IMR-90 (cell line): Measurements from ENCODE around the gene REXO1. TPM values are rescaled to one million over a fixed set of nuclear protein-coding genes. Genes with fewer than 3 reads are reported as not detected.

Source experiments
- ATAC-seq: fragments of 200-7000 bp; cut with Tn5 transposase; 2 replicates; pipeline ENCODE4 v1.9.1; 2020; ENCODE audit warnings: low read depth, mild to moderate bottlenecking, moderate library complexity
- BruUV-seq: library from RNA; stranded (reverse); fragments of 400-500 nt; replicated peaks from 2 replicates; lab custom pipeline; 2021; lab: Mats Ljungman, UMichigan
- CTCF ChIA-PET: fragments of 300-600 bp; formaldehyde crosslinking; extraction: SDS; loops from one replicate; lab custom pipeline; 2021; ENCODE audit warnings: antibody characterized with exemption; lab: Yijun Ruan, JAX
- POLR2A ChIA-PET: fragments of 300-600 bp; sonication (Branson Sonifier 250); formaldehyde crosslinking; loops from one replicate; lab custom pipeline; 2022; ENCODE audit warnings: antibody characterized with exemption; ENCODE audit not compliant: unreplicated experiment; lab: Charles Lee
- DNase-seq: peaks from one replicate; pipeline ENCODE4 v3.0.0; 2013
- H2AFZ ChIP-seq: replicated peaks from 2 replicates; pipeline ENCODE3; 2013; ENCODE audit warnings: low read length, mild to moderate bottlenecking; ENCODE audit not compliant: poor library complexity
- H2AK5ac ChIP-seq: 2 replicates; pipeline ENCODE4 v1.6.1; 2013; ENCODE audit warnings: low read depth, low read length, inconsistent platforms
- H2AK9ac ChIP-seq: replicated peaks from 2 replicates; pipeline ENCODE3; 2013; ENCODE audit warnings: mild to moderate bottlenecking, low read depth, low read length, moderate library complexity; ENCODE audit not compliant: poor library complexity
- H2BK120ac ChIP-seq: 2 replicates; pipeline ENCODE4 v1.6.1; 2013; ENCODE audit warnings: low read depth, low read length, inconsistent platforms
- H2BK15ac ChIP-seq: 3 replicates; pipeline ENCODE4 v1.6.1; 2013; ENCODE audit warnings: low read depth, low read length, inconsistent platforms
- H2BK20ac ChIP-seq: 2 replicates; pipeline ENCODE4 v1.6.1; 2013; ENCODE audit warnings: low read depth, mild to moderate bottlenecking, inconsistent platforms, low read length, moderate library complexity
- H2BK5ac ChIP-seq: 2 replicates; pipeline ENCODE4 v1.6.1; 2013; ENCODE audit warnings: mild to moderate bottlenecking, low read depth, low read length, inconsistent platforms; ENCODE audit not compliant: poor library complexity, severe bottlenecking
- H3K14ac ChIP-seq: replicated peaks from 2 replicates; pipeline ENCODE4 v1.6.1; 2013; ENCODE audit warnings: low read depth, low read length, inconsistent platforms
- H3K18ac ChIP-seq: 2 replicates; pipeline ENCODE4 v1.6.1; 2013; ENCODE audit warnings: low read depth, low read length, control low read depth
- H3K23ac ChIP-seq: 2 replicates; pipeline ENCODE4 v1.6.1; 2013; ENCODE audit warnings: low read depth, low read length, inconsistent platforms
- H3K27ac ChIP-seq: 2 replicates; pipeline ENCODE4 v1.5.1; 2013; ENCODE audit warnings: mild to moderate bottlenecking, control low read depth, low read length; ENCODE audit not compliant: insufficient read depth
- H3K27me3 ChIP-seq: 2 replicates; pipeline ENCODE4 v1.6.1; 2013; ENCODE audit warnings: low read length; ENCODE audit not compliant: control insufficient read depth, insufficient read depth
- H3K36me3 ChIP-seq: 2 replicates; pipeline ENCODE4 v1.6.1; 2013; ENCODE audit warnings: low read length, mixed read lengths; ENCODE audit not compliant: control insufficient read depth, insufficient read depth
- H3K4ac ChIP-seq: 2 replicates; pipeline ENCODE4 v1.6.1; 2013; ENCODE audit warnings: low read depth, low read length, inconsistent platforms
- H3K4me1 ChIP-seq: 2 replicates; pipeline ENCODE4 v1.6.1; 2013; ENCODE audit warnings: low read length, mixed read lengths; ENCODE audit not compliant: control insufficient read depth, insufficient read depth
- H3K4me2 ChIP-seq: 2 replicates; pipeline ENCODE4 v1.6.1; 2013; ENCODE audit warnings: low read depth, mild to moderate bottlenecking, control low read depth, low read length, moderate library complexity
- H3K4me3 ChIP-seq: 2 replicates; pipeline ENCODE4 v1.5.1; 2013; ENCODE audit warnings: low read depth, mild to moderate bottlenecking, control low read depth, low read length, moderate library complexity; ENCODE audit not compliant: insufficient read depth
- H3K56ac ChIP-seq: 2 replicates; pipeline ENCODE4 v1.6.1; 2013; ENCODE audit warnings: low read length, inconsistent platforms; ENCODE audit not compliant: insufficient read depth; ENCODE audit errors: extremely low read depth
- H3K79me1 ChIP-seq, 2 experiments: 2 replicates each; pipeline ENCODE4 v1.6.1; 2013; ENCODE audit warnings: low read length in 2 of 2, inconsistent platforms in 1 of 2, low read depth in 1 of 2
- H3K9ac ChIP-seq: 2 replicates; pipeline ENCODE4 v1.6.1; 2013; ENCODE audit warnings: low read depth, low read length, control low read depth
- H3K9me1 ChIP-seq: 2 replicates; pipeline ENCODE4 v1.6.1; 2013; ENCODE audit warnings: low read length, inconsistent platforms; ENCODE audit not compliant: insufficient read depth
- H3K9me3 ChIP-seq: 2 replicates; pipeline ENCODE4 v1.6.1; 2013; ENCODE audit warnings: low read length; ENCODE audit not compliant: control insufficient read depth, insufficient read depth
- H4K20me1 ChIP-seq: 2 replicates; pipeline ENCODE4 v1.6.1; 2013; ENCODE audit warnings: low read length, inconsistent platforms; ENCODE audit not compliant: insufficient read depth
- H4K5ac ChIP-seq: 2 replicates; pipeline ENCODE4 v1.6.1; 2013; ENCODE audit warnings: mild to moderate bottlenecking, low read depth, low read length, control low read depth
- H4K8ac ChIP-seq, 2 experiments: 2 replicates each; pipeline ENCODE4 v1.6.1; 2013; ENCODE audit warnings: low read depth in 2 of 2, low read length in 2 of 2, control low read depth in 1 of 2, inconsistent platforms in 1 of 2
- H4K91ac ChIP-seq: 2 replicates; pipeline ENCODE4 v1.6.1; 2013; ENCODE audit warnings: low read depth, low read length, inconsistent platforms; ENCODE audit not compliant: insufficient read depth
- BHLHE40 ChIP-seq: fragments of 150-350 bp; IDR thresholded peaks from 2 replicates; pipeline ENCODE4 v1.6.1; 2016; ENCODE audit warnings: mild to moderate bottlenecking, low read depth, low read length
- CEBPB ChIP-seq: IDR thresholded peaks from 2 replicates; pipeline ENCODE4 v1.6.1; 2012; ENCODE audit warnings: low read depth, low read length, improper control_type of control experiment
- CHD1 ChIP-seq: IDR thresholded peaks from 2 replicates; pipeline ENCODE4 v1.6.1; 2012; ENCODE audit warnings: low read depth, low read length, improper control_type of control experiment
- FOS ChIP-seq: fragments of 150-350 bp; IDR thresholded peaks from 2 replicates; pipeline ENCODE4 v1.6.1; 2016; ENCODE audit warnings: low read depth, low read length
- MAFK ChIP-seq: IDR thresholded peaks from 2 replicates; pipeline ENCODE4 v1.6.1; 2012; ENCODE audit warnings: low read depth, low read length, improper control_type of control experiment
- MXI1 ChIP-seq: IDR thresholded peaks from 2 replicates; pipeline ENCODE4 v1.6.1; 2012; ENCODE audit warnings: low read depth, mild to moderate bottlenecking, low read length, moderate library complexity, borderline replicate concordance
- NFE2L2 ChIP-seq: fragments of 150-350 bp; IDR thresholded peaks from 2 replicates; pipeline ENCODE4 v1.6.1; 2016; ENCODE audit warnings: low read depth, mild to moderate bottlenecking, low read length
- POLR2A ChIP-seq: IDR thresholded peaks from 2 replicates; pipeline ENCODE4 v1.6.1; 2012; ENCODE audit warnings: mild to moderate bottlenecking, low read depth, low read length
- RAD21 ChIP-seq: IDR thresholded peaks from 2 replicates; pipeline ENCODE4 v1.6.1; 2012; ENCODE audit warnings: low read length, improper control_type of control experiment
- RCOR1 ChIP-seq: IDR thresholded peaks from 2 replicates; pipeline ENCODE4 v1.6.1; 2012; ENCODE audit warnings: mild to moderate bottlenecking, low read length, improper control_type of control experiment; ENCODE audit not compliant: insufficient replicate concordance
- RFX5 ChIP-seq: IDR thresholded peaks from 2 replicates; pipeline ENCODE4 v1.8.0; 2012; ENCODE audit warnings: low read depth, mild to moderate bottlenecking, low read length, moderate library complexity
- WGBS, 2 experiments: methylation state at CpG; one replicate each; pipeline versions ENCODE4 v1.1.5 to v1.1.7; 2013; ENCODE audit warnings: missing lambda C conversion rate in 2 of 2; ENCODE audit not compliant: insufficient read length in 1 of 2; ENCODE audit errors: extremely low coverage in 2 of 2; 5-methylcytosine and 5-hydroxymethylcytosine counted together
- dilution Hi-C: fragments of 300-500 bp; cut with HindIII; formaldehyde crosslinking; loops from one replicate; pipeline ENCODE4 v1.14.3; 2018; ENCODE audit warnings: low sequenced_read_pairs; ENCODE audit not compliant: unreplicated experiment
- in situ Hi-C: fragments of 300-500 bp; cut with MboI; formaldehyde crosslinking; loops from 3 replicates; pipeline ENCODE4 v1.14.3; 2019; ENCODE audit warnings: low sequenced_read_pairs, inconsistent platforms, mixed read lengths
- intact Hi-C: fragments of 100-400 bp; cut with micrococcal nuclease; formaldehyde crosslinking; loops from 2 replicates; pipeline ENCODE4 v1.10.0; 2022
- polyA plus RNA-seq, 3 experiments: library from polyadenylated mRNA; depleted of rRNA; stranded (reverse); fragments of >200 nt; gene quantifications; 2 replicates each; pipeline ENCODE4 v1.2.3, GENCODE V29; 2012; ENCODE audit warnings: low replicate concordance in 1 of 3
- total RNA-seq: library from RNA; depleted of rRNA; stranded (reverse); fragments of >200 nt; gene quantifications from 2 replicates; pipeline ENCODE4 v1.2.3, GENCODE V29; 2012
- TF ChIP-seq, protein P1 (sequence below): fragments of 150-350 bp; IDR thresholded peaks from 2 replicates; pipeline ENCODE4 v1.6.1; 2017; ENCODE audit warnings: mild to moderate bottlenecking, antibody characterized with exemption, low read length, low read depth
- TF ChIP-seq, protein P2 (sequence below): conservative IDR thresholded peaks from 2 replicates; pipeline ENCODE4 v1.5.1; 2012; ENCODE audit warnings: mild to moderate bottlenecking, low read depth, low read length, improper control_type of control experiment

REXO1 gene
- total and polyA plus RNA-seq, 2 of the 4 experiments (the other 2 are of a cell fraction): 1.4 to 63.7 TPM

DNA sequence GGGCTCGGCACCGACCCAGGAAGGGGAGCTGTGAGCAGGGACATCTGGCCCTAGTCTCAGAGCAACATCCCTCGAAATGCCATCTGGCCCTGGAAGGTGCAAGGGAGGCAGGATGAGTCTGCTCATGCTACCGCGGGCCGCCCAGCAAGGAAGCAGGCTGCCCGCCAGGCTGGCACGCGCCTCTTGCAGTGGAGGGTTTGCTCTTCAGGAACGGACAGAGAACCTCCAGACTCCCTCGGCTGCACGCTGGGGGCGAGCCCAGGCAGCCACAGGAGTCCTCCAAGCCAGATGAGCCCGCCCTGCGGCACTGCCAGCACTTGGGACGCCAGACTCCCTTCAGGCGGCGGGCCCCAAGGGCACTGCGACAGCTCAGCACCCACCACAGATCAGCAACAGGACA, 26.1 kb downstream of the REXO1 start:
- no peak overlapping the region for H2BK15ac ChIP-seq
- POLR2A ChIA-PET: no interaction called here
- no peaks in the 10 kb centered on the region for H3K9me3 ChIP-seq
- in situ Hi-C loops (no loop called here), dilution Hi-C loops (no loop called here), intact Hi-C loops (no loop called here)
- no peak overlapping the region for H4K91ac ChIP-seq
- WGBS, 2 experiments: 95% methylated on average over 8 of the region's 19 CpGs; no CpG with 5 or more reads in 1 of the 2 experiments
- no peaks in the 10 kb centered on the region for H3K9me1 ChIP-seq
- H3K4me2 ChIP-seq: no peak overlapping the region
- DNase-seq (no peak), ATAC-seq (no peak)
- BruUV-seq: no TSS peak
- no peak overlapping the region for H2BK20ac ChIP-seq
- H3K27ac ChIP-seq: no peak overlapping the region
- H3K18ac ChIP-seq: no peak overlapping the region
- H2BK120ac ChIP-seq: no peak overlapping the region
- CTCF ChIA-PET: no interaction called here
- no peak overlapping the region for H3K14ac ChIP-seq
- TF ChIP-seq, protein P1, sequence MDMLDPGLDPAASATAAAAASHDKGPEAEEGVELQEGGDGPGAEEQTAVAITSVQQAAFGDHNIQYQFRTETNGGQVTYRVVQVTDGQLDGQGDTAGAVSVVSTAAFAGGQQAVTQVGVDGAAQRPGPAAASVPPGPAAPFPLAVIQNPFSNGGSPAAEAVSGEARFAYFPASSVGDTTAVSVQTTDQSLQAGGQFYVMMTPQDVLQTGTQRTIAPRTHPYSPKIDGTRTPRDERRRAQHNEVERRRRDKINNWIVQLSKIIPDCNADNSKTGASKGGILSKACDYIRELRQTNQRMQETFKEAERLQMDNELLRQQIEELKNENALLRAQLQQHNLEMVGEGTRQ: no peak
- TF ChIP-seq MXI1 (no peak), BHLHE40 (no peak), POLR2A (no peak), MAFK (no peak), RAD21 (no peak), RCOR1 (no peak), CHD1 (no peak), RFX5 (no peak), FOS (no peak), NFE2L2 (no peak), CEBPB (no peak)
- TF ChIP-seq, protein P2, sequence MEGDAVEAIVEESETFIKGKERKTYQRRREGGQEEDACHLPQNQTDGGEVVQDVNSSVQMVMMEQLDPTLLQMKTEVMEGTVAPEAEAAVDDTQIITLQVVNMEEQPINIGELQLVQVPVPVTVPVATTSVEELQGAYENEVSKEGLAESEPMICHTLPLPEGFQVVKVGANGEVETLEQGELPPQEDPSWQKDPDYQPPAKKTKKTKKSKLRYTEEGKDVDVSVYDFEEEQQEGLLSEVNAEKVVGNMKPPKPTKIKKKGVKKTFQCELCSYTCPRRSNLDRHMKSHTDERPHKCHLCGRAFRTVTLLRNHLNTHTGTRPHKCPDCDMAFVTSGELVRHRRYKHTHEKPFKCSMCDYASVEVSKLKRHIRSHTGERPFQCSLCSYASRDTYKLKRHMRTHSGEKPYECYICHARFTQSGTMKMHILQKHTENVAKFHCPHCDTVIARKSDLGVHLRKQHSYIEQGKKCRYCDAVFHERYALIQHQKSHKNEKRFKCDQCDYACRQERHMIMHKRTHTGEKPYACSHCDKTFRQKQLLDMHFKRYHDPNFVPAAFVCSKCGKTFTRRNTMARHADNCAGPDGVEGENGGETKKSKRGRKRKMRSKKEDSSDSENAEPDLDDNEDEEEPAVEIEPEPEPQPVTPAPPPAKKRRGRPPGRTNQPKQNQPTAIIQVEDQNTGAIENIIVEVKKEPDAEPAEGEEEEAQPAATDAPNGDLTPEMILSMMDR: no peak
- no peak overlapping the region for H3K23ac ChIP-seq
- H3K79me1 ChIP-seq: peaks cover 0 to 34% of the 10 kb centered on the region in 2 experiments; a peak in 3 of 4 replicates
- no peak overlapping the region for H3K9ac ChIP-seq
- no peak overlapping the region for H3K56ac ChIP-seq
- H3K4me1 ChIP-seq: peaks cover 4% of the 10 kb centered on the region; the same call in 1 of the 2 replicates
- no peak overlapping the region for H2AK5ac ChIP-seq
- H4K20me1 ChIP-seq: peaks cover 13% of the 10 kb centered on the region
- no peak overlapping the region for H4K8ac ChIP-seq
- H3K4ac ChIP-seq: no peak overlapping the region
- no peak overlapping the region for H2BK5ac ChIP-seq
- no peak overlapping the region for H2AFZ ChIP-seq
- peaks cover 51% of the 10 kb centered on the region for H3K36me3 ChIP-seq
- H3K27me3 ChIP-seq: no peaks in the 10 kb centered on the region
- H3K4me3 ChIP-seq: no peak overlapping the region
- H4K5ac ChIP-seq: no peak overlapping the region
- no peak overlapping the region for H2AK9ac ChIP-seq
